GM19099 (cell line): Measurements from ENCODE around the gene LIMS2.

ENCODE experiments used
- POLR2A ChIP-seq: IDR thresholded peaks from 3 replicates; pipeline ENCODE4 v1.6.1; 2011; ENCODE audit warnings: low read depth; ENCODE audit not compliant: insufficient read length; ENCODE audit errors: extremely low read depth

LIMS2 gene

GRCh38 chr2:127593228-127594115, 81.9 kb downstream of the LIMS2 start:
- TF ChIP-seq POLR2A: no peak

GRCh38 chr2:127592761-127593227, 82.5 kb downstream of the LIMS2 start:
- TF ChIP-seq POLR2A: no peak

- no peak for TF ChIP-seq POLR2A
These were observed 84.0 kb downstream of the LIMS2 start for GRCh38 chr2:127591221-127591923.

- TF ChIP-seq POLR2A: no peak
These were observed 84.7 kb downstream of the LIMS2 start for GRCh38 chr2:127590386-127591190.

GRCh38 chr2:127589841-127590240, 85.5 kb downstream of the LIMS2 start:
- TF ChIP-seq POLR2A: no peak

GRCh38 chr2:127589358-127589757, 86.0 kb downstream of the LIMS2 start:
- TF ChIP-seq POLR2A: no peak
